Transverse colon (tissue), 4 donors: Measurements from ENCODE around the gene GALNT1. TPM values are rescaled to one million over a fixed set of nuclear protein-coding genes. Genes with fewer than 3 reads are reported as not detected.

Experiments used
- DNase-seq: peaks from one replicate; pipeline ENCODE4 v3.0.0-alpha.2; 2019
- H3K27ac ChIP-seq, 4 donors: fragments of 200-600 bp; sonication (generic); 2 replicates each; pipeline ENCODE4 v1.5.1; 2016 to 2018; ENCODE audit warnings: inconsistent platforms in 4 of 4
- H3K27me3 ChIP-seq: fragments of 200-600 bp; sonication (generic); 2 replicates; pipeline ENCODE4 v1.5.1; 2017; ENCODE audit warnings: inconsistent platforms
- H3K36me3 ChIP-seq, 4 donors: fragments of 200-600 bp; sonication (generic); 2 replicates each; pipeline ENCODE4 v1.5.1; 2017 to 2019; ENCODE audit warnings: inconsistent platforms in 4 of 4
- H3K4me1 ChIP-seq, 4 donors: fragments of 200-600 bp; sonication (generic); 2 replicates each; pipeline ENCODE4 v1.5.1; 2017 to 2020; ENCODE audit warnings: inconsistent platforms in 4 of 4
- H3K4me3 ChIP-seq, 4 donors: fragments of 200-600 bp; sonication (generic); 1 replicate in 1 of 4; 2 replicates in 3 of 4; pipeline versions ENCODE4 v1.5.1 to v1.6.1; 2017 to 2019; ENCODE audit warnings: inconsistent platforms in 4 of 4
- H3K9me3 ChIP-seq, 2 donors: fragments of 200-600 bp; sonication (generic); 2 replicates each; pipeline ENCODE4 v1.5.1; 2017 to 2019; ENCODE audit warnings: inconsistent platforms in 2 of 2
- CTCF ChIP-seq, 5 experiments: fragments of 200-600 bp in 3 of 5; fragments of 450-650 bp in 2 of 5; sonication (generic) in 3 of 5; IDR thresholded peaks; 1 replicate in 2 of 5; 2 replicates in 3 of 5; pipeline ENCODE4 v1.5.1; 2016 to 2017; ENCODE audit warnings: antibody characterized with exemption in 5 of 5, inconsistent platforms in 3 of 5, mild to moderate bottlenecking in 2 of 5, moderate library complexity in 1 of 5
- EP300 ChIP-seq: sonication (generic); formaldehyde crosslinking; IDR thresholded peaks from one replicate; pipeline ENCODE4 v1.6.1; 2017; ENCODE audit warnings: antibody characterized with exemption, low read depth
- POLR2A ChIP-seq: fragments of 450-650 bp; IDR thresholded peaks from one replicate; pipeline ENCODE4 v1.6.1; 2016; ENCODE audit warnings: antibody characterized with exemption, mild to moderate bottlenecking, moderate library complexity
- POLR2AphosphoS5 ChIP-seq, 3 donors: sonication (generic); formaldehyde crosslinking; IDR thresholded peaks; one replicate each; pipeline ENCODE4 v1.6.1; 2016; ENCODE audit warnings: antibody characterized with exemption in 3 of 3
- WGBS, 2 donors: methylation state at CpG; one replicate each; pipeline ENCODE4 v1.1.5; 2018; ENCODE audit warnings: low coverage in 1 of 2; 5-methylcytosine and 5-hydroxymethylcytosine counted together
- in situ Hi-C, 4 donors: fragments of 200-750 bp; cut with MboI; loops; one replicate each; pipeline versions ENCODE4 v1.15.0 to v1.15.1; 2017; ENCODE audit warnings: low sequenced_read_pairs in 3 of 4, low pct_ligation_motif_present in 1 of 4, low pct_unique_long_range_greater_than_20kb in 1 of 4
- intact Hi-C: fragments of 100-400 bp; cut with DNase I; formaldehyde crosslinking; loops from one replicate; pipeline ENCODE4 v1.15.1; 2023; ENCODE audit warnings: low total_unique reads
- total RNA-seq, 4 donors: library from RNA; depleted of rRNA; stranded (reverse); fragments of >200 nt; gene quantifications; one replicate each; pipeline ENCODE4 v1.1.0, GENCODE V29; 2016

GALNT1 gene
- total RNA-seq, 4 donors from 2014 or later, result 21.7 to 86.8 (median 57.6) TPM

- no peaks in the 10 kb centered on the region for H3K9me3 ChIP-seq
- H3K27me3 ChIP-seq, result no peaks in the 10 kb centered on the region
- no peak overlapping the region for H3K27ac ChIP-seq
- intact Hi-C loops, result no loop called here
- WGBS, 2 donors, result 86 to 92% methylated on average over 3 of the region's 3 CpGs
- peaks cover 0 to 43% (median 19%) of the 10 kb centered on the region in 4 donors for H3K36me3 ChIP-seq
- H3K4me1 ChIP-seq, result no peaks in the 10 kb centered on the region
- in situ Hi-C loops, result no loop called here
- no peak overlapping the region for H3K4me3 ChIP-seq
- no peak for DNase-seq
- TF ChIP-seq POLR2A, result no peak
- TF ChIP-seq CTCF (IDR thresholded peaks at IDR 0.05), result no peak
- no peak for TF ChIP-seq POLR2AphosphoS5 (IDR thresholded peaks at IDR 0.05)
- no peak for TF ChIP-seq EP300
These were observed 111.3 kb downstream of the GALNT1 start for GRCh38 chr18:35692866-35693265.

GRCh38 chr18:35693829-35694228 lies 112.3 kb downstream of the GALNT1 start:
- Histone ChIP-seq H3K4me1 (no peaks in the 10 kb centered on the region), H3K27me3 (no peaks in the 10 kb centered on the region), H3K36me3 (peaks cover 0 to 40% (median 17%) of the 10 kb centered on the region in 4 donors), H3K9me3 (no peaks in the 10 kb centered on the region), H3K27ac (no peak overlapping the region), H3K4me3 (no peak overlapping the region)
- WGBS, 2 donors, result 83 to 86% methylated on average over 4 of the region's 4 CpGs
- TF ChIP-seq POLR2AphosphoS5 (IDR thresholded peaks at IDR 0.05) (no peak), POLR2A (no peak), EP300 (no peak), CTCF (IDR thresholded peaks at IDR 0.05) (no peak)
- no peak for DNase-seq
- intact Hi-C loops (no loop called here), in situ Hi-C loops (no loop called here)

GRCh38 chr18:35694808-35695207 lies 113.3 kb downstream of the GALNT1 start:
- in situ Hi-C loops, result no loop called here
- no peak overlapping the region for H3K27ac ChIP-seq
- no peak overlapping the region for H3K4me3 ChIP-seq
- intact Hi-C loops, result no loop called here
- WGBS, 2 donors, result 92 to 93% methylated on average over 2 of the region's 2 CpGs
- no peaks in the 10 kb centered on the region for H3K4me1 ChIP-seq
- peaks cover 0 to 33% (median 15%) of the 10 kb centered on the region in 4 donors for H3K36me3 ChIP-seq
- TF ChIP-seq CTCF (IDR thresholded peaks at IDR 0.05) (no peak), POLR2AphosphoS5 (IDR thresholded peaks at IDR 0.05) (no peak), EP300 (no peak), POLR2A (no peak)
- DNase-seq, result no peak
- H3K9me3 ChIP-seq, result no peaks in the 10 kb centered on the region
- no peaks in the 10 kb centered on the region for H3K27me3 ChIP-seq

- peaks cover 0 to 29% (median 12%) of the 10 kb centered on the region in 4 donors for H3K36me3 ChIP-seq
- H3K4me1 ChIP-seq, result no peaks in the 10 kb centered on the region
- in situ Hi-C loops (no loop called here), intact Hi-C loops (no loop called here)
- WGBS, 2 donors, result 87 to 100% methylated on average over 1 of the region's 1 CpG
- H3K27ac ChIP-seq, result no peak overlapping the region
- H3K9me3 ChIP-seq, result no peaks in the 10 kb centered on the region
- TF ChIP-seq EP300, result no peak
- no peak for TF ChIP-seq POLR2A
- no peak for TF ChIP-seq CTCF (IDR thresholded peaks at IDR 0.05)
- no peak for TF ChIP-seq POLR2AphosphoS5 (IDR thresholded peaks at IDR 0.05)
- H3K4me3 ChIP-seq, result no peak overlapping the region
- DNase-seq, result no peak
- H3K27me3 ChIP-seq, result no peaks in the 10 kb centered on the region
These were observed 113.8 kb downstream of the GALNT1 start for GRCh38 chr18:35695384-35695783.
